SU-DHL-6 (cell line): ENCODE data around the gene PHACTR1.

Source experiments
- H2AFZ ChIP-seq: fragments of 200-600 bp; sonication (generic); 2 replicates; pipeline ENCODE4 v1.6.1; 2014; ENCODE audit warnings: low read depth, mild to moderate bottlenecking, moderate library complexity, mixed read lengths, antibody characterized with exemption, low read length; ENCODE audit not compliant: severe bottlenecking
- H3F3A ChIP-seq: fragments of 200-600 bp; shearing (Covaris generic); 2 replicates; pipeline ENCODE4 v1.6.0; 2016; ENCODE audit warnings: antibody characterized with exemption, mild to moderate bottlenecking; ENCODE audit not compliant: insufficient read depth
- H3K27ac ChIP-seq: fragments of 200-600 bp; sonication (generic); 2 replicates; pipeline ENCODE4 v1.5.1; 2016; ENCODE audit warnings: low read depth, mild to moderate bottlenecking, low read length, moderate library complexity, mixed read lengths
- H3K27me3 ChIP-seq: fragments of 200-600 bp; sonication (generic), shearing (Covaris generic); 2 replicates; pipeline ENCODE4 v1.6.0; 2014; ENCODE audit warnings: mild to moderate bottlenecking, low read length
- H3K36me3 ChIP-seq: fragments of 200-600 bp; sonication (generic); 2 replicates; pipeline ENCODE4 v1.6.1; 2014; ENCODE audit warnings: mild to moderate bottlenecking, low read length, mixed read lengths
- H3K4me2 ChIP-seq: fragments of 300-600, 200-600 bp; shearing (Covaris generic), sonication (generic); 2 replicates; pipeline ENCODE4 v1.6.0; 2014; ENCODE audit warnings: low read length, low read depth, mild to moderate bottlenecking; ENCODE audit not compliant: poor library complexity, severe bottlenecking
- H3K4me3 ChIP-seq: fragments of 200-600 bp; sonication (generic); 2 replicates; pipeline ENCODE4 v1.5.1; 2014; ENCODE audit warnings: antibody characterized with exemption, low read length, mild to moderate bottlenecking, mixed read lengths; ENCODE audit not compliant: insufficient read depth, poor library complexity, severe bottlenecking
- H3K79me2 ChIP-seq: fragments of 200-600 bp; sonication (generic); 2 replicates; pipeline ENCODE4 v1.6.1; 2014; ENCODE audit warnings: mild to moderate bottlenecking, low read length, moderate library complexity; ENCODE audit not compliant: insufficient read depth
- H3K9ac ChIP-seq: fragments of 200-600 bp; sonication (generic); 2 replicates; pipeline ENCODE4 v1.7.0; 2014; ENCODE audit warnings: mild to moderate bottlenecking, low read length
- H3K9me2 ChIP-seq: fragments of 200-600 bp; sonication (generic); replicated peaks from 2 replicates; pipeline ENCODE4 v1.6.1; 2014; ENCODE audit warnings: low read length; ENCODE audit not compliant: insufficient read depth
- H3K9me3 ChIP-seq: fragments of 200-600 bp; sonication (generic); 2 replicates; pipeline ENCODE4 v1.6.1; 2014; ENCODE audit warnings: low read length, mixed read lengths; ENCODE audit not compliant: insufficient read depth
- H4K20me1 ChIP-seq: fragments of 200-600 bp; sonication (generic); 2 replicates; pipeline ENCODE4 v1.6.1; 2014; ENCODE audit warnings: low read depth, mild to moderate bottlenecking, antibody characterized with exemption, low read length, moderate library complexity, mixed read lengths
- EZH2phosphoT487 ChIP-seq: fragments of 200-600 bp; sonication (generic), shearing (Covaris generic); conservative IDR thresholded peaks from 2 replicates; pipeline ENCODE4 v1.6.1; 2018; ENCODE audit warnings: mild to moderate bottlenecking, antibody characterized with exemption, low read length, moderate library complexity, mixed read lengths
- TF ChIP-seq, protein P1 (sequence below): fragments of 200-600 bp; sonication (generic); IDR thresholded peaks from one replicate; pipeline ENCODE4 v1.5.1; 2017; ENCODE audit warnings: antibody characterized with exemption, mild to moderate bottlenecking, low read length, moderate library complexity; ENCODE audit not compliant: insufficient read depth, poor library complexity, severe bottlenecking

The PHACTR1 gene

DNA sequence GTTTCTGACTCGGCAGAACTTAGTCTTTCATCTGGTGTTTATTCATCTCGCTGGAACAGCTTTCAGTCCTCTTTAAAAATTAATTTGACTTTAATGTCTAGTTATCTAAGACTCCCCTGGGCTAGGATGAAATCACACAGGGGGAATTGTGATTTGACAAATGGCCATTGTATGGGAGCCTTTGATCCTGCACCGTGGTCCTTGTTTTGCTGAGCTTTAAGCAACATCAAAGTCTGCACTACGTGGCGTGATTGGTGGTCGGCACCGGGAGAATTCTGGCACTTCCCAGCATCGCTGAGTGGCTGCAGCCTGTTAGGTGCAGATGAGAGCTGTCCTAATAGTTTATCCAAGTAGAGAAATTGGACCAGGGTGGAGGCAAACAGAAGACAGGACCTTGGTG, 464.8 kb downstream of the PHACTR1 start:
- no peaks in the 10 kb centered on the region for H3K79me2 ChIP-seq
- H3K9ac ChIP-seq: no peak overlapping the region
- TF ChIP-seq, protein P1, sequence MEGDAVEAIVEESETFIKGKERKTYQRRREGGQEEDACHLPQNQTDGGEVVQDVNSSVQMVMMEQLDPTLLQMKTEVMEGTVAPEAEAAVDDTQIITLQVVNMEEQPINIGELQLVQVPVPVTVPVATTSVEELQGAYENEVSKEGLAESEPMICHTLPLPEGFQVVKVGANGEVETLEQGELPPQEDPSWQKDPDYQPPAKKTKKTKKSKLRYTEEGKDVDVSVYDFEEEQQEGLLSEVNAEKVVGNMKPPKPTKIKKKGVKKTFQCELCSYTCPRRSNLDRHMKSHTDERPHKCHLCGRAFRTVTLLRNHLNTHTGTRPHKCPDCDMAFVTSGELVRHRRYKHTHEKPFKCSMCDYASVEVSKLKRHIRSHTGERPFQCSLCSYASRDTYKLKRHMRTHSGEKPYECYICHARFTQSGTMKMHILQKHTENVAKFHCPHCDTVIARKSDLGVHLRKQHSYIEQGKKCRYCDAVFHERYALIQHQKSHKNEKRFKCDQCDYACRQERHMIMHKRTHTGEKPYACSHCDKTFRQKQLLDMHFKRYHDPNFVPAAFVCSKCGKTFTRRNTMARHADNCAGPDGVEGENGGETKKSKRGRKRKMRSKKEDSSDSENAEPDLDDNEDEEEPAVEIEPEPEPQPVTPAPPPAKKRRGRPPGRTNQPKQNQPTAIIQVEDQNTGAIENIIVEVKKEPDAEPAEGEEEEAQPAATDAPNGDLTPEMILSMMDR: no peak
- no peak for TF ChIP-seq EZH2phosphoT487
- H3K9me2 ChIP-seq: no peaks in the 10 kb centered on the region
- no peak overlapping the region for H2AFZ ChIP-seq
- no peak overlapping the region for H3K4me2 ChIP-seq
- H3K9me3 ChIP-seq: no peaks in the 10 kb centered on the region
- no peaks in the 10 kb centered on the region for H3F3A ChIP-seq
- no peaks in the 10 kb centered on the region for H3K27me3 ChIP-seq
- H3K36me3 ChIP-seq: no peaks in the 10 kb centered on the region
- no peaks in the 10 kb centered on the region for H4K20me1 ChIP-seq
- H3K4me3 ChIP-seq: no peak overlapping the region
- no peak overlapping the region for H3K27ac ChIP-seq

DNA sequence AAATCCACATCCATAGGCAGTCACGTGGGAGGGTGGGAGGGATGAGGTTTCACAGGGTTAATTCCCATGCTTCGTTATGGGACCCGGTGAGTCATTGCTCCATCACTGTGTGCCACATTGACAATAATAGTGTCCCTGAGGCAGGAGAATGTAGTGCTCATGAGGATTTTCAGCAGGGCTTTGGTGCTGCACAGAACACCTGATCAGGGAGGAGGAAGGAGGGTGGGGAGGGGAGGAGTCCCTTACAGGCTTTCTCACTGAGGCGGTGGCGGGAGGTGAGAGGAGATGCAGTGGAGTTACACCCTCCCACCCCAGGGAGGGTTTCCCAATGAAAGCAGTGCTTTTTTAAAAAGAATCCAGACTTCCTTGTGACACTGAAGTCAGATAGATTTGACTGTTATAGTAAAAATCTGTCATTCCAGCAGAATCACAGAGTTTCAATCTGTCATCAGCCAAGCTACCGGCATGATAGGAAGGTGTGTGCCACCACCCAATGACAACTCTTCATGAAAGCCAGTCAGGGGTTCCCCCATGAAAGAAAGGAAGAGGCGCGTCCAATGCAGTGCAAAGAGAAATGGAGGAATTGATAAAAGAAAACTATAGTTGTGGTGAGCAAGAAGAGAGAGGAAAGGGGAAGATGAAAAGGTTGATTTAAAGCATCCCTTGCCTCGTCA, 467.0 kb downstream of the PHACTR1 start:
- H3K27me3 ChIP-seq: no peaks in the 10 kb centered on the region
- no peaks in the 10 kb centered on the region for H3K9me2 ChIP-seq
- H4K20me1 ChIP-seq: no peaks in the 10 kb centered on the region
- H3F3A ChIP-seq: no peaks in the 10 kb centered on the region
- no peak overlapping the region for H3K27ac ChIP-seq
- no peak overlapping the region for H2AFZ ChIP-seq
- no peak overlapping the region for H3K9ac ChIP-seq
- H3K36me3 ChIP-seq: no peaks in the 10 kb centered on the region
- H3K4me2 ChIP-seq: no peak overlapping the region
- TF ChIP-seq EZH2phosphoT487: no peak
- TF ChIP-seq, protein P1: no peak
- H3K79me2 ChIP-seq: no peaks in the 10 kb centered on the region
- H3K4me3 ChIP-seq: no peak overlapping the region
- H3K9me3 ChIP-seq: no peaks in the 10 kb centered on the region

DNA sequence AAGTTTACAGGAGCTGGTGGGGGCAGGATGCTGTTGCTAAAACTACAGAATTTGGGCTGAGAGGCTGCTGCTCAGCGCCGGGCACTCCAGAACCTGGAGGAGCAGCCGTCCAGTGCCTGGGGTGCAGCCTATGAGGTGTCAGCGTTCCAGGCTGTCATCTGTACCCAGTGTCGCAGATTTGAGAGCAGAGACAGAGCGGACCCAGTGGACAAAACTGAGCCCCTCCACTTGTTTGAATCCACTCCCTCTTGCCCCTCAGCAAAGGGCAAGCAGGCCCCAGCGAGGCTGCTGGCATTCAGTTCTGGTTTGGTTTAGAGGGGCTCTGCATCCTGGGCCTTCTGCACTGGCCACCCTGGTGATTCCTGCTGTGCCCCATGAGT, 467.5 kb downstream of the PHACTR1 start:
- TF ChIP-seq, protein P1: no peak
- no peak for TF ChIP-seq EZH2phosphoT487
- Histone ChIP-seq H3F3A (no peaks in the 10 kb centered on the region), H4K20me1 (no peaks in the 10 kb centered on the region), H3K9me3 (no peaks in the 10 kb centered on the region), H3K4me2 (no peak overlapping the region), H3K27me3 (no peaks in the 10 kb centered on the region), H3K9me2 (no peaks in the 10 kb centered on the region), H3K79me2 (no peaks in the 10 kb centered on the region), H2AFZ (no peak overlapping the region), H3K36me3 (no peaks in the 10 kb centered on the region), H3K4me3 (no peak overlapping the region), H3K9ac (no peak overlapping the region), H3K27ac (no peak overlapping the region)
